ENCODE measurements around the gene GNAI2. TPM values are rescaled to one million over a fixed set of nuclear protein-coding genes. Genes with fewer than 3 reads are reported as not detected.

Gene GNAI2
- total RNA-seq, 1 experiment from 2014 or later: 259 TPM

DNA sequence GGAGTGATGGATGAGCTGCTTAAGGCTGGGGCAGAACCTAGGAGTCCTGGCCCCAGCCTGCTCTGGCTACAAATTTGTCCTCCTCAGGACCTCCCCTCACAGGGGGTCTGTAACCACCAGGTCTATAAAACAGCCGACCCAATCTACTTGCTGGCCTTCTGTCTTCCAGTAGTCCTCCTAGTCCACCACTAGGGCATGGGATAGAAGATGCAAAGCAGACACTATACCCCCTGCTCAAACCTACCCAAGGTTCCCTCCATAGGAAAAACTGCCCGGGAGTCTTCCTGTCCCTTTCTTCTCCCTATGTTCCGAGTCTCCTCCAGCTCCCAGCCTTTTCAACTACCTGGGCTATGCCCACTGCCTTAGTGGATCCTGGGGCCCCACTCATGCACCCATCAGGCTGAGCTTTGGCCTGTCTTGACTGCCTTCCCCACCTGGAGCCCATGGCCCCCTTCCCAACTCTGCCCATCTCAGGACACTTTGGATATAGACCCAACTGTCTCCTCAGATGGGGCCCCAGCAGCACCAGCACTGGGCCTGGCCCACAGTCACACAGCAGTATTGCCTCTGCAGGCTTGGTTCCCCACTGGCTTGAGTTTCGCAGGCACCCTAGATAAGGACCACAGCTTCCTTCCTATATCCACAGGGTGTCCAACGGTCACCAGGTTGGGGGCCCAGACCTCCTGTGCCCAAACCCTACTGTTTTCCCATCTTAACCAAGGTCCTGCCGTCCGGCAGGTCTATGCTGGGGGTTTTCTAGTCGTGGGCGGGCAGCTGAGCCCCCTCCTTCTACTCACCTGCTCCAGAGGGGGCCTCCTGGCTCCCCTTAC is 62.1 kb downstream of the GNAI2 start:
- DNase-seq (ENCODE audit: low read depth): no peak

DNA sequence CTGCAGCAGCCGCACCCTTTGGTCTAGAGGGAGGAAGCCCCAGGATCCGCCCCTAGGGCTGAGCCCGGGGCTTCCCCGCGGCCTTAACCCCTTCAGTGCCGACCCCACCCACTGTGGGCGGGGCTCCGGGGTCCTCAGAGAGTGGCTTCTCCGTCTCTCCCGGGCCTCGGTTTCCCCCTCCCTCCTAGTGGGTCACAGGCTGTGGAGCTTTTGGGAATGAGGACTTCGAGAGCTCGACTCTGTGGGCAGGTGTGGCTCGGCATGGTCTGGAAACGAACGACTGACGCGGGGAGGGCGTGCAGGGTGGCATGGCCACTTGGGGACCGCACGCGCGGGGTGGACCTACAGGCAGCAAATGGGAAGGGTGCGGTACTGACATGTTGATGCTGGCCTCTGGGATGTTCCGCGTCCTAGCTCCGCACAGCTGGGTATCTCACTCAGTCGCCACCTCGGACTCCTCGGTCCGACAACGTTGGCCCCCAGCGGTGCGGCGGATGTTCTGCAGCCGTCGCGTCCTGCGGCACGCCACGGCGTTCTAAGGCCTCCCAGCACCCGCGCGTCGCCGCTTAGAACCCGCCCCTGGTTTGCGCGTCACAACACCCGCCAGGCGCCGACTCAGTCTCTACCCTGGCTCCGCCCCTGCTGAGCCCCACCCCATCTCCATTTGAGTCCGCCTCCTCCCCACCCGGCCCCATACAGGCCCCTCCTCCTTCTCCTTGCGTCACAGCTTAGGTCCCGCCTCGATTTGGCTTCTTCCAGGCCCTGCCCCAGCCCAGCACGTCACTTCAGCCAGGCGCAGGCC is 63.0 kb downstream of the GNAI2 start, which contains the start of the genes HYAL3 and NAA80:
Gene HYAL3, minus strand, starts transcription at position 570 of the 802 bp plus-strand sequence. CDS start 3,803 bp downstream, outside the sequence.
Gene NAA80, minus strand, starts transcription at position 570 of the 802 bp plus-strand sequence. CDS start 1,942 bp downstream, outside the sequence.
- peak; percentile 96 for DNase-seq (ENCODE audit: low read depth)

DNA sequence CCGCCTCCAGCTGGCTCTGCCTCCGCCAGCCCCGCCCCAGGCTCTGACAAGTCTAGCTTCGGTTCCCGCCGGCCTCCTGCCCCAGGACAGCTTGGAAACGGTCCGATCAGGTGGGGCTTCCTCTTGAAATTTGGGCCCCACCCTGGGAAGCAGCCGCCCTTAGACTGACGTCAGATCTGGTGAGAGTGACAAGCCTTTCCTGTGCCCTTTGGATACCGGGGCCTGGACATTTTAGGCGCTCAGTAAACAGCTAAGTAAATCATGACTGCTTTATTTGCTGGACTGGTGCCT is 63.6 kb downstream of the GNAI2 start:
- no peak for DNase-seq (ENCODE audit: low read depth)

DNA sequence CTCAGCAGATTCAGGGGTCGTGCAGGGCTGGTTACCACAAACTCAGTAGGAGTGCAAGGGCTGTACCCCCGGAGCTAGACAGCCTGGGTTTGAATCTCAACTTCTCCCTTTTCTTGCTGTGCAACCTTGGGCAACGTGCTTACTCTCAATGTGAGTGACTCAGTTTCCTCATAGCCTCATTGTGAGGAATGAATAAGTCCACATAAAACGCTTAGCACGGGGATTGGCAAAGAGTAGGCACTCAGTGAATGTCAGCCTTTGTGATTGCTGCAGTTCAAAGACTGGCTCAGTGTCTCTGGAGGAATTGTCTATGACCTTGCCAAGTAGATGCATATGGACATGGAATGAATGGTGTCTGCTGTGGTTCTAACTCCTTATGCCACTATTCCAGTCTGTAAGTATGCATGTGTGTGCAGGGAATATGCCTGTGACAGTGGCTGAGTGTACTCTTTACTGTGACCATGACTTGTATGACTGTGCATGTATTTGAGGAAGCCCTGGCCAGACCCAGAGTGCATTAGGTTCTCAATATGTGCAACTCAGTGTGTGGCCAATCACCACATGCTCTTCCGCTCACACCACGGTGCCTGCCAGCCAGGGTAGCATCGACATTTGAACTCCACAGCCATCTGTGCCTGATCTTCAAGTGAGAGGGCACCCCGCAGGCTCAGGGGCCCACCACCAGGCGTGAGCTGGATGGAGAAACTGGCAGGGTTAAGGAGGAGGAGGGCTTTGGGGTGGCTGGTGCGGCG is 64.1 kb downstream of the GNAI2 start:
- DNase-seq (ENCODE audit: low read depth): peak; percentile 29

DNA sequence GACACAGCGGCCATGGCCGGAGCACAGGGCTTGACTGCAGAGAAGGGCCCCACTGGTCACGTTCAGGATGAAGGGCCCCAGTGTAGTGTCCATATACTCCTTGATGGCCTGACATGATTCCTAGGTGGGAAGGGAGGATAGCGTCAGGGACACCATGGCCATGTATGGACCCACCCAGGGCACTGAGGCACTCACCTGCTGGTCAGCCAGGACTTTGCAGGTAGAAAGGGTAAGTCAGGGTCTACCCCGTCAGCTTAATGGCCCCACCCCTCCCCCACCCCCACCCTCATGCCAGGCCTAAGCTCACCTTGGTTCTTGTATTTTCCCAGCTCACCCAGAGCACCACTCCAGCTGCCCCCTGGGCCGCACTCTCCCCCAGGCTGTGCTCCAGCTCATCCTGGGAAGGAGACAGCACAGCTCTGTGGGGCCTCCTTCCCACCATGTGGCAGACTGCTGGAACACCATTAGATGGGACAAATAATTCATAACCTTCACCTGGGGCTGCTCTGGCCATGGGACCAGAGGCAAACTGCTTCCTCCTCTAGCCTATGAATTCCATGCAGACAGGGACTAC is 64.8 kb downstream of the GNAI2 start:
- DNase-seq (ENCODE audit: low read depth): no peak

DNA sequence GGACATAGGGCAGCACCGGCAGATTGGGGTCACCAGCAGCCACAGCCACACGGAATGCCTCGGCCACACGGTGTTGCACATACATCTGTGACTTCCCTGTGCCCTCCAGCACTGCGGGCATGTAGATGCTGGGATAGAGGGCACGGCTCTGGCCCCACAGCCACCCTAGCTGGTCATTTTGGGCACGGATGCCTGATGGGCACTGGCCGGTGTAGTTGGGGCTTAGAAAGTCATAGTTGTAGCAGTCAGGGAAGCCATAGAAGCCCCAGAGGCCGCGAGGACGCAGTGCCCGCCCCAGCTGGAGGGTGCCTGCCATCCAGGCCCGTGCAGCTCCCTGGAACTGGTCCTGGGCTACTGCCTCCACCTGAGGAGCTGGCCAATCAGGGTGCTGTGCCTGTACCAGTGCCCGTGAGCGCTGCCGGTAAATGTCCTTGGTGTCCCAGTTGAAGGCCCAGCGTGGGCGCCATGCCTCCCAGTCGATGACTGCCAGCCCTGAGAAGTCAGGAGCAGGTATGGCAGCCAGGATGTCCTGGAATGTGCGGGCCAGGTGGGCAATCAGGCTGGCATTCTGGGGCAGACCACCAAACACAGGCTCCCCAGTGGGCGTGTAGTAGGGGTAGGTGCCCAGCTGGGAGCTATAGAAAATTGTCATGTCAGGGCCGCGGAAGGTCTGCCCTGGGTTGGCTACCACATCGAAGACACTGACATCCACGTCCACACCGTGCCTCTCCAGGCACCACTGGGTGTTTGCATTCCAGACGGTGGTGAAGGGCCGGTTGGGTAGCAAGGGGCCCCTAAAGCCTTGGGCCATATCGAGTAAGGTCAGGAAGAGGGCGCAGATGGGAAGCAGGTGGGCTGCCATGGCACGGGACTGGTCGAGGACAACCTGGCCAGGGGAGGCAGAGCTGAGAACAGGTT is 66.3 kb downstream of the GNAI2 start:
- DNase-seq (ENCODE audit: low read depth): no peak

DNA sequence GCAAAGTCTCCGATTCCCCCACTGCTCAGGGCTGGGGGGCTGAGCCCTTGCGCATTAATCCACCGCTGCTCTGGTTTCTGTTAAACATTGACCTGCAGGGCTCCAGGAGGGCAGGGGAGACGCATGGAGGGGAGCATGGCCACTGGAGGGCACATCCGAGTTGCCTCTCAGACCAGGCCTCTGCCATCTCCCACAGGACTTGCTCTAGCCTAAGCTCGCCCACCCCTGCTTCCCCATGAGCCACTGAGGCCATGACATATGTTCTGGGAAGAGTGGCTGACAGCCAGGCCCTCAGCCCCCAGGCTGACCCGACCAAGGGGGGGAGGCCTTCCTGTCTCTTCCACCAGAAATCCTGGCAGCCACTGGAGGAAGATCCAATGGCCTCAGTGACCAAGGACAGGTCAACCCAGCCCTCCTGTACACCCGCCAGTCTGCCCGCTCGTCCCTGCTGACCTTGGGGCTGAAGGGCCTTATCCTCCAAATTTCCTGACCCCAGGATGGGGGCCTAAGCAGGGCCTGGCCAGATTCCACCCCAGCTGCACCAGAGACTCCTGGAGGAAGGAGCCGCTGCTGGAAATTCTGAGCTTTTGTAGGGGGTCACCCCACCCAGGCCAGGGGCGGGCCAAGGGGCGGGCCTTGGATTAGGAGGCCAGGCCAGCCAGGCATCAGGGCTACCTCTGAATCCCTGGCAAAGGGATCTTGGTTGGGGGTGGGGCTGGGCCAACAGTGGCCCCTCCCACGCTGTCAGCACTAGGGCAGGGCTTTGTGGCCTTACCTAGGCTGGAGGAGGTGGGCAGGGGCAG is 67.2 kb downstream of the GNAI2 start, which contains the start of gene HYAL1:
Gene HYAL1, minus strand, starts transcription at position 562 of the 803 bp plus-strand sequence. CDS start 618 bp downstream, outside the sequence.
- DNase-seq (ENCODE audit: low read depth): no peak

DNA sequence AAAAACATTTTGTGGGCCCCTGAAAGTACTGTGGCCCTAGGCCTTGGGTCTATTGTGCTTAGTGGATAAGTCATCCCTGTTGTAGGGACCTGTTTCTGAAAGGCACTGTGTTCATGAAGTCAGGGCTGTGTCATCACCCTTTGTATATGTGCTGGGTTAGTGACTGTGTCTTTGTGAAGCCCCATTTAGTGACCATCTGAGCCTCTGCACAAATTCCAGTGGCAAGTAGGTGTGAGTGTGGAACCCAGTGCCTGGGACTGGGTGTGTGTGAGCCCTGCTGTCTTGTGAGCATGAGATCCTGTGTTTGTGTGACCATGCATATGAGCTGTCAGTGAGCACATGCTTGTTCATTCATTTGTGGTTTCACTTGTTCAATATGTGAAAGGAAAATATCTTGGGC is 68.6 kb downstream of the GNAI2 start:
- no peak for DNase-seq (ENCODE audit: low read depth)

Other genes starting within 250 kb of the GNAI2 start
- gene RBM5, start 147.3 kb upstream of the GNAI2 start, total RNA-seq (2014; rRNA removed; shearing (Covaris generic)): 18.0 and 37.1 TPM in 2 replicates
- 3.7 and 6.6 TPM in 2 replicates for gene SEMA3F, start 80.9 kb upstream of the GNAI2 start, total RNA-seq (2014; rRNA removed; shearing (Covaris generic))
- not detected in 2 replicates for gene GNAT1, start 44.6 kb upstream of the GNAI2 start, total RNA-seq (2014; rRNA removed; shearing (Covaris generic))
- gene SLC38A3, start 30.9 kb upstream of the GNAI2 start, total RNA-seq (2014; rRNA removed; shearing (Covaris generic)): 0.89 and 0.96 TPM in 2 replicates
- gene SEMA3B, start 32.9 kb downstream of the GNAI2 start, total RNA-seq (2014; rRNA removed; shearing (Covaris generic)): 12.0 and 22.5 TPM in 2 replicates
- not detected in 2 replicates for gene LSMEM2, start 42.9 kb downstream of the GNAI2 start, total RNA-seq (2014; rRNA removed; shearing (Covaris generic))
- gene IFRD2, start 56.2 kb downstream of the GNAI2 start, total RNA-seq (2014; rRNA removed; shearing (Covaris generic)): 49.3 and 50.4 TPM in 2 replicates
- 1.6 and 3.0 TPM in 2 replicates for gene HYAL3, start 63.2 kb downstream of the GNAI2 start, total RNA-seq (2014; rRNA removed; shearing (Covaris generic))
- gene NAA80, start 63.2 kb downstream of the GNAI2 start, total RNA-seq (2014; rRNA removed; shearing (Covaris generic)): 6.9 and 8.9 TPM in 2 replicates
- not detected in 2 replicates for gene HYAL1, start 67.4 kb downstream of the GNAI2 start, total RNA-seq (2014; rRNA removed; shearing (Covaris generic))
- gene HYAL2, start 86.5 kb downstream of the GNAI2 start, total RNA-seq (2014; rRNA removed; shearing (Covaris generic)): 48.2 and 59.5 TPM in 2 replicates
- gene TUSC2, start 92.0 kb downstream of the GNAI2 start, total RNA-seq (2014; rRNA removed; shearing (Covaris generic)): 23.7 and 25.4 TPM in 2 replicates
- gene RASSF1, start 104.6 kb downstream of the GNAI2 start, total RNA-seq (2014; rRNA removed; shearing (Covaris generic)): 12.7 and 16.1 TPM in 2 replicates
- 0.37 and 3.2 TPM in 2 replicates for gene ZMYND10, start 109.5 kb downstream of the GNAI2 start, total RNA-seq (2014; rRNA removed; shearing (Covaris generic))
- 15.6 and 27.9 TPM in 2 replicates for gene NPRL2, start 114.6 kb downstream of the GNAI2 start, total RNA-seq (2014; rRNA removed; shearing (Covaris generic))
- gene CYB561D2, start 114.7 kb downstream of the GNAI2 start, total RNA-seq (2014; rRNA removed; shearing (Covaris generic)): 32.8 and 49.9 TPM in 2 replicates
- gene TMEM115, start 123.3 kb downstream of the GNAI2 start, total RNA-seq (2014; rRNA removed; shearing (Covaris generic)): 28.0 and 38.2 TPM in 2 replicates

All from M059J (cell line).